UCSD-AML1 (cell line): Measurements from ENCODE around the gene ABCB1.

Experiments
- DNase-seq: peaks from one replicate; lab custom pipeline; 2025; ENCODE audit not compliant: unreplicated experiment; lab: John Stamatoyannopoulos, UW

Gene ABCB1

GRCh38 chr7:87600130-87601124 is at the start of gene ABCB1:
ABCB1 (minus strand) TSS chr7:87600884; CDS start chr7:87600184, 700 bp downstream.
- peak; percentile 23 for DNase-seq

- no peak for DNase-seq
Observed at GRCh38 chr7:87648316-87648715, 47.6 kb upstream of the ABCB1 start.

DNA sequence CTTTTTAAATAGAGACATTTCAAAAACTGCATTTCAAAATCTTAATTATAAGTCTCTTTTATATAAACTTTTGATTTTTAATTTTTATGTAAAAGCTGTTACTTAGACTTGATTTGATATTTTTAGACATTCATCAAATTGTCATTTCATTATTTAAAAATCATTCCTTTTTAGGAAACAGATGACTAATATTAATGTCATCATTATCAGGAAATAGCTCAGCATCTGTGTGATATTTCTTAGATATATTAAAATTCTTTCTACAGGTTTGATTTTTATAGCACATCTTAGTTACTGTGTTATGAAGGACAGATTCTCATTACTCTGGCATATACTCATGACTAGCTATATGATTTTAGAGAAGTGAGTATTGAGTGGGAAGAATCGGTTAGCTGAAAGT is 44.8 kb upstream of the ABCB1 start:
- no peak for DNase-seq

- DNase-seq = no peak
Observed at GRCh38 chr7:87635921-87636320, 35.2 kb upstream of the ABCB1 start.

DNA sequence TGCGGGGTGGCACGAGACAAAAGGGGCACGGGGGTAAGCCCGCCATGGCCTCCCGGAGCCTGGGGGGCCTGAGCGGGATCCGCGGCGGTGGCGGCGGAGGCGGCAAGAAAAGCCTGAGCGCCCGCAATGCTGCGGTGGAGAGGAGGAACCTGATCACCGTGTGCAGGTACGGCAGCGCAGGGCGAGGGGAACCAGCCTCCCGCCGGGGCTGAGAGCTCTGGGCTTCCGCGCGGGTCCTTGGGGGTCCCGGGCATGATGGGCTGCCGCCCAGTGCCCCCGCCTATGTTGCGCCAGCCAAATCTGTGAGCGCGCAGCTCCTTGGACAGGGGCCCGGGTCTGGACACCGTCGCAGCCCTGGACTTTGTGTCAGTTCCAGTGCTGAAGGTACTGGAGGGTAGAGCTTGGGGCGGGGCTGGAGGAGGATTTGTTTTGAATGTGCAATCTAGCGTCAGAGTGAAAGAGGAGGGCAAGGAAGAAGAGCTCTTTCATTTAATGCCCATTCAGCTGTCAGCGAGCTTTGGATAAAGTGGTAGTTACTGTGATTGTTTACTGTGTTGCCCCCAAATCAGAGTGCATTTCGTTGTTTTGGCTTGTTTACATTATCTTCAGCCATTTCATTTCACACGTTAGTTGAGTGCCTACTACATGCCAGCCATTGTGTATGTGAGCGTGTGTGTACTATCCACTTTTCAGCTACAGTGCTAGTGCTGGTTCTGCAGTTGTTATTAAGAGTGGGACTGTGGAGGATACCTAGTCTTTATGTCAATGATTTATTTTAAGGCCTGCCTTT is 28.3 kb upstream of the ABCB1 start:
- no peak for DNase-seq

GRCh38 chr7:87627634-87627994 is 26.9 kb upstream of the ABCB1 start:
- no peak for DNase-seq

DNA sequence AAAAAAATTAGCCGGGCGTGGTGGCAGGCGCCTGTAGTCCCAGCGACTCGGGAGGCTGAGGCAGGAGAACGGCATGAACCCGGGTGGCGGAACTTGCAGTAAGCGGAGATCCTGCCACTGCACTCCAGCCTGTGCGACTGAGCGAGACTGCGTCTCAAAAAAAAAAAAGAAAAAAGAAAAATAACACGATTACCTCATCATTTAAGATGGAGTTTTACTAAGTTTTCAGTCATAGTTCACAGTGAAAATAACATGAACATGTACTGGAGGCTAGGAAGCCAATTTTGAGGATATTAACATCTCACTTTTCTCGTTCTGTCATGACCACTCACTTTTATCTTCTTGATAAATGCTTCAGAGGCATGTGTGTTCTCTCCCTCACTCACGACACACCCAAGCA is 24.4 kb upstream of the ABCB1 start:
- no peak for DNase-seq

- no peak for DNase-seq
Observed at GRCh38 chr7:87624628-87625027, 23.9 kb upstream of the ABCB1 start.

DNA sequence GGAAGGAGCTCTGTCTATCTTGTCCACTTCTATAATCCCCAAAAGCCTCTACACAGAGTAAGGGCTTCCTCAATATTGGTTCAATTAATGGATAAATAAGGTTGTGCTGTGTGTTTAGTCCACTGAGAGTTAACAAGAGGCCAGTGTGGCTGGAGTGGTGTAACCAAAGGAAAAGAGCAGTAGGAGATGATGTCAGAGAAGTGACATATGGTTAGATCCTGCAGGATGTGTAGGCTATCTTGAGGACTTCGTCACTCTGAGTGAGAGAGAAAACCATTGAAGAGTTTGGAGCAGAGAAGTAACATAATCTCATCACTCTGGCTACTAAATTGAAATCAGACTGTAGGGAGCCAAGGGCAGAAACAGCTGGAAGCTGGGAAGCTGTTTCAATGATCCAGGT is 14.5 kb upstream of the ABCB1 start:
- no peak for DNase-seq

- DNase-seq = no peak
Observed at GRCh38 chr7:87609916-87610315, 9.2 kb upstream of the ABCB1 start.

- DNase-seq = no peak
Observed at GRCh38 chr7:87608431-87608830, 7.7 kb upstream of the ABCB1 start.

GRCh38 chr7:87604264-87604663 is 3.6 kb upstream of the ABCB1 start:
- DNase-seq = no peak

- peak; percentile 45 for DNase-seq
Observed at GRCh38 chr7:87599336-87599735, 1.3 kb downstream of the ABCB1 start.

GRCh38 chr7:87598234-87599009 is 2.3 kb downstream of the ABCB1 start:
- no peak for DNase-seq

- no peak for DNase-seq
Observed at GRCh38 chr7:87596696-87597095, 4.0 kb downstream of the ABCB1 start.

GRCh38 chr7:87596136-87596535 is 4.5 kb downstream of the ABCB1 start:
- no peak for DNase-seq

- no peak for DNase-seq
Observed at GRCh38 chr7:87592300-87592699, 8.4 kb downstream of the ABCB1 start.

DNA sequence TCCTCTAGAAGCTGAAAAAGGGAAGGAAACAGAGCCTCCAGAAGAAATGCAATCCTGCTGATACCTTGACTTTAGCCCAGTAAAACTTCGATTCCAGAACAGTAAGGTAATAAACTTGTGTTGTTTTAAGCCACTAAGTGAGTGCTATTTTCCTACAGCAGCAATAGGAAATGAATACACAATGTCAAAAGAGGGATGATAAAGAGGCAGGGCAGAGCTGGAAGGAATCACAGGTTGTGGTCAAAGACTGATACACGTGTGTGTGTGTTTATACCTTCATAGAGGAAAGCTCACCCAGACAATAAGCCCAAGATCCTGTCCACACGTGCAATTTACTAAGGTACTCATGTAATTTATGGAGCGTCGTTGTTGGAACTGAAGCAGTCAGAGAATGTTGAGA is 9.5 kb downstream of the ABCB1 start:
- DNase-seq = no peak

- DNase-seq = no peak
Observed at GRCh38 chr7:87590578-87590977, 10.1 kb downstream of the ABCB1 start.

GRCh38 chr7:87589631-87590030 is 11.1 kb downstream of the ABCB1 start:
- DNase-seq = no peak

GRCh38 chr7:87581723-87582122 is 19.0 kb downstream of the ABCB1 start:
- DNase-seq = no peak
